ENCODE results near the gene CACNB3. TPM values are rescaled to one million over a fixed set of nuclear protein-coding genes. Genes with fewer than 3 reads are reported as not detected.

Gene CACNB3
- total and polyA plus RNA-seq, 2 of the 13 experiments (the other 11 are each of a cell fraction or from before 2014, with no cell fraction given), result 0.29 to 0.54 TPM

DNA sequence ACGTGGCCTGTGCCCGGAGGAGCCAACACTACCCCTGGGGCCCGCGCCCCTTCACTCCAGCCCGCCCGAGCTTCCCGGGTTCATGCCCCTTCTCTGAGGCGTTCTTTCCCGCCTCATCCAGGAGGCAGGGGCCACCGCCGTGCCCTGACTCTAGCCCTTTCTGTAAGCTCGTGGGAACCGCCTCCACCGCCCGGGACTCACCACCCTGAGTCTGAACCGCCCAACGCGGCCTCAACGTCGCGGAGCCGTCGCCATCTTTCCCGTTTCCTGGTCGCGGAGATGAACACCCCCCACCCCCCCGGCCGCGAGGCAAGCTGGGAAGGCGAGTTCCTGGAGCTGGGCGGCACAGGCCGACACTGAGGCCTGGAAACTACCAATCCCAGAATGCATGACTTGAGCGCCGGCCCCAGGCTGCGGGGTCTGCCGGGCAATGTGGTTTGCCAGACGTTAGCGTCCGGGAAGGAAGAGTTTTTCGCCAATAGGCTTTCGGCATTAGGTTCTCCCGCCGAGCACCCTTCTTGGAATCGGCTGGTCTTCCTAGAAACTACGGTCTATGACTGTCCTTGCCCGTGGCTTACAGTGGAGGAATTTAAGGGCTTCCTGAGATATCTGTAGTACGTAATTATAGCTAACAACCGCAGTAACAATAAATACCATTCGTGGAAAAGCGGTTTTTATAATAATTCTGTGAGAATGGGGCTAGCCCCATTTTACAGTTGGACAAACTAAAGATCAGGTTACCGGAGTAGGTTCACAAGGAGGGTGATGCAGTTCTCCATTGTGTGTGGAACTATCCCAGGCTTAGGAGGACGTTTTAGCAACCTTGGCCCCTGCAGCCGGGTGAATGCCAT is 33.8 kb downstream of the CACNB3 start, which contains the start of gene DDX23 (continued):
- TF ChIP-seq SYNCRIP (IDR thresholded peaks at IDR 0.05; ENCODE audit: insufficient read depth, low read depth, low read length) (no peak), TCF7L2 (IDR thresholded peaks at IDR 0.05; ENCODE audit: low read depth, low read length) (no peak), DMAP1 (CRISPR knock-in tag; IDR thresholded peaks at IDR 0.05) (no peak; the same call in 1 of the 2 replicates), HHEX (CRISPR knock-in tag; IDR thresholded peaks at IDR 0.05) (no peak), ZNF749 (CRISPR knock-in tag; IDR thresholded peaks at IDR 0.05; ENCODE audit: borderline replicate concordance) (no peak), HNRNPH1 (optimal IDR thresholded peaks at IDR 0.05; ENCODE audit: low read depth, low read length) (no peak), HES4 (CRISPR knock-in tag; IDR thresholded peaks at IDR 0.05; ENCODE audit: borderline replicate concordance) (peak; percentile 69; the same call in 1 of the 2 replicates), NPAS2 (CRISPR knock-in tag; IDR thresholded peaks at IDR 0.05; ENCODE audit: borderline replicate concordance) (no peak)
- TF ChIP-seq, protein P1, sequence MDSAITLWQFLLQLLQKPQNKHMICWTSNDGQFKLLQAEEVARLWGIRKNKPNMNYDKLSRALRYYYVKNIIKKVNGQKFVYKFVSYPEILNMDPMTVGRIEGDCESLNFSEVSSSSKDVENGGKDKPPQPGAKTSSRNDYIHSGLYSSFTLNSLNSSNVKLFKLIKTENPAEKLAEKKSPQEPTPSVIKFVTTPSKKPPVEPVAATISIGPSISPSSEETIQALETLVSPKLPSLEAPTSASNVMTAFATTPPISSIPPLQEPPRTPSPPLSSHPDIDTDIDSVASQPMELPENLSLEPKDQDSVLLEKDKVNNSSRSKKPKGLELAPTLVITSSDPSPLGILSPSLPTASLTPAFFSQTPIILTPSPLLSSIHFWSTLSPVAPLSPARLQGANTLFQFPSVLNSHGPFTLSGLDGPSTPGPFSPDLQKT (CRISPR knock-in tag; IDR thresholded peaks at IDR 0.05; ENCODE audit: borderline replicate concordance), result peak; percentile 61; the same call in 1 of the 2 replicates
- TF ChIP-seq, protein P2, sequence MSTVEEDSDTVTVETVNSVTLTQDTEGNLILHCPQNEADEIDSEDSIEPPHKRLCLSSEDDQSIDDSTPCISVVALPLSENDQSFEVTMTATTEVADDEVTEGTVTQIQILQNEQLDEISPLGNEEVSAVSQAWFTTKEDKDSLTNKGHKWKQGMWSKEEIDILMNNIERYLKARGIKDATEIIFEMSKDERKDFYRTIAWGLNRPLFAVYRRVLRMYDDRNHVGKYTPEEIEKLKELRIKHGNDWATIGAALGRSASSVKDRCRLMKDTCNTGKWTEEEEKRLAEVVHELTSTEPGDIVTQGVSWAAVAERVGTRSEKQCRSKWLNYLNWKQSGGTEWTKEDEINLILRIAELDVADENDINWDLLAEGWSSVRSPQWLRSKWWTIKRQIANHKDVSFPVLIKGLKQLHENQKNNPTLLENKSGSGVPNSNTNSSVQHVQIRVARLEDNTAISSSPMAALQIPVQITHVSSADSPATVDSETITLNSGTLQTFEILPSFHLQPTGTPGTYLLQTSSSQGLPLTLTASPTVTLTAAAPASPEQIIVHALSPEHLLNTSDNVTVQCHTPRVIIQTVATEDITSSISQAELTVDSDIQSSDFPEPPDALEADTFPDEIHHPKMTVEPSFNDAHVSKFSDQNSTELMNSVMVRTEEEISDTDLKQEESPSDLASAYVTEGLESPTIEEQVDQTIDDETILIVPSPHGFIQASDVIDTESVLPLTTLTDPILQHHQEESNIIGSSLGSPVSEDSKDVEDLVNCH (CRISPR knock-in tag; IDR thresholded peaks at IDR 0.05), result no peak
- TF ChIP-seq, protein P3, sequence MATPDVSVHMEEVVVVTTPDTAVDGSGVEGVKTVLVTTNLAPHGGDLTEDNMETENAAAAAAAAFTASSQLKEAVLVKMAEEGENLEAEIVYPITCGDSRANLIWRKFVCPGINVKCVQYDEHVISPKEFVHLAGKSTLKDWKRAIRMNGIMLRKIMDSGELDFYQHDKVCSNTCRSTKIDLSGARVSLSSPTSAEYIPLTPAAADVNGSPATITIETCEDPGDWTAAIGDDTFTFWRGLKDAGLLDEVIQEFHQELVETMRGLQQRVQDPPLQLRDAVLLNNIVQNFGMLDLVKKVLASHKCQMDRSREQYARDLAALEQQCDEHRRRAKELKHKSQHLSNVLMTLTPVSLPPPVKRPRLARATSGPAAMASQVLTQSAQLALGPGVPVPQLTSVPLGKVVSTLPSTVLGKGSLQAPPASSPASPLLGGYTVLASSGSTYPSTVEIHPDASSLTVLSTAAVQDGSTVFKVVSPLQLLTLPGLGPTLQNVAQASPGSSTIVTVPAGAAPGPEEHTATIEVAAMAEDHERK (CRISPR knock-in tag; IDR thresholded peaks at IDR 0.05; ENCODE audit: low read depth), result peak; percentile 73
- TF ChIP-seq, protein P4, sequence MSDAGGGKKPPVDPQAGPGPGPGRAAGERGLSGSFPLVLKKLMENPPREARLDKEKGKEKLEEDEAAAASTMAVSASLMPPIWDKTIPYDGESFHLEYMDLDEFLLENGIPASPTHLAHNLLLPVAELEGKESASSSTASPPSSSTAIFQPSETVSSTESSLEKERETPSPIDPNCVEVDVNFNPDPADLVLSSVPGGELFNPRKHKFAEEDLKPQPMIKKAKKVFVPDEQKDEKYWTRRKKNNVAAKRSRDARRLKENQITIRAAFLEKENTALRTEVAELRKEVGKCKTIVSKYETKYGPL (CRISPR knock-in tag; IDR thresholded peaks at IDR 0.05), result no peak
- TF ChIP-seq, protein P5, sequence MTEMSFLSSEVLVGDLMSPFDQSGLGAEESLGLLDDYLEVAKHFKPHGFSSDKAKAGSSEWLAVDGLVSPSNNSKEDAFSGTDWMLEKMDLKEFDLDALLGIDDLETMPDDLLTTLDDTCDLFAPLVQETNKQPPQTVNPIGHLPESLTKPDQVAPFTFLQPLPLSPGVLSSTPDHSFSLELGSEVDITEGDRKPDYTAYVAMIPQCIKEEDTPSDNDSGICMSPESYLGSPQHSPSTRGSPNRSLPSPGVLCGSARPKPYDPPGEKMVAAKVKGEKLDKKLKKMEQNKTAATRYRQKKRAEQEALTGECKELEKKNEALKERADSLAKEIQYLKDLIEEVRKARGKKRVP (CRISPR knock-in tag; IDR thresholded peaks at IDR 0.05), result no peak
- TF ChIP-seq, protein P6, sequence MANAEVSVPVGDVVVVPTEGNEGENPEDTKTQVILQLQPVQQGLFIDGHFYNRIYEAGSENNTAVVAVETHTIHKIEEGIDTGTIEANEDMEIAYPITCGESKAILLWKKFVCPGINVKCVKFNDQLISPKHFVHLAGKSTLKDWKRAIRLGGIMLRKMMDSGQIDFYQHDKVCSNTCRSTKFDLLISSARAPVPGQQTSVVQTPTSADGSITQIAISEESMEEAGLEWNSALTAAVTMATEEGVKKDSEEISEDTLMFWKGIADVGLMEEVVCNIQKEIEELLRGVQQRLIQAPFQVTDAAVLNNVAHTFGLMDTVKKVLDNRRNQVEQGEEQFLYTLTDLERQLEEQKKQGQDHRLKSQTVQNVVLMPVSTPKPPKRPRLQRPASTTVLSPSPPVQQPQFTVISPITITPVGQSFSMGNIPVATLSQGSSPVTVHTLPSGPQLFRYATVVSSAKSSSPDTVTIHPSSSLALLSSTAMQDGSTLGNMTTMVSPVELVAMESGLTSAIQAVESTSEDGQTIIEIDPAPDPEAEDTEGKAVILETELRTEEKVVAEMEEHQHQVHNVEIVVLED (CRISPR knock-in tag; IDR thresholded peaks at IDR 0.05; ENCODE audit: borderline replicate concordance), result peak; percentile 95
- TF ChIP-seq, protein P7, sequence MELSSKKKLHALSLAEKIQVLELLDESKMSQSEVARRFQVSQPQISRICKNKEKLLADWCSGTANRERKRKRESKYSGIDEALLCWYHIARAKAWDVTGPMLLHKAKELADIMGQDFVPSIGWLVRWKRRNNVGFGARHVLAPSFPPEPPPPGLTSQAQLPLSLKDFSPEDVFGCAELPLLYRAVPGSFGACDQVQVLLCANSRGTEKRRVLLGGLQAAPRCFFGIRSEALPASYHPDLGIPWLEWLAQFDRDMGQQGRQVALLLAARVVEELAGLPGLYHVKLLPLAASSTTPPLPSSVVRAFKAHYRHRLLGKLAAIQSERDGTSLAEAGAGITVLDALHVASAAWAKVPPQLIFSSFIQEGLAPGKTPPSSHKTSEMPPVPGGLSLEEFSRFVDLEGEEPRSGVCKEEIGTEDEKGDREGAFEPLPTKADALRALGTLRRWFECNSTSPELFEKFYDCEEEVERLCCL (CRISPR knock-in tag; IDR thresholded peaks at IDR 0.05; ENCODE audit: borderline replicate concordance), result no peak
- TF ChIP-seq, protein P8, sequence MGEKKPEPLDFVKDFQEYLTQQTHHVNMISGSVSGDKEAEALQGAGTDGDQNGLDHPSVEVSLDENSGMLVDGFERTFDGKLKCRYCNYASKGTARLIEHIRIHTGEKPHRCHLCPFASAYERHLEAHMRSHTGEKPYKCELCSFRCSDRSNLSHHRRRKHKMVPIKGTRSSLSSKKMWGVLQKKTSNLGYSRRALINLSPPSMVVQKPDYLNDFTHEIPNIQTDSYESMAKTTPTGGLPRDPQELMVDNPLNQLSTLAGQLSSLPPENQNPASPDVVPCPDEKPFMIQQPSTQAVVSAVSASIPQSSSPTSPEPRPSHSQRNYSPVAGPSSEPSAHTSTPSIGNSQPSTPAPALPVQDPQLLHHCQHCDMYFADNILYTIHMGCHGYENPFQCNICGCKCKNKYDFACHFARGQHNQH (CRISPR knock-in tag; IDR thresholded peaks at IDR 0.05), result peak; percentile 73; the same call in 1 of the 2 replicates
